Activated T-cell treated with anti-CD3 and anti-CD28 coated beads, Interleukin-2, amount 50 U/mL, for 1 hour (primary cell): ENCODE measurements around the gene RASAL1.

Source experiments
- DNase-seq: peaks from one replicate; pipeline ENCODE4 v3.0.0-alpha.2; 2020

Gene RASAL1

DNA sequence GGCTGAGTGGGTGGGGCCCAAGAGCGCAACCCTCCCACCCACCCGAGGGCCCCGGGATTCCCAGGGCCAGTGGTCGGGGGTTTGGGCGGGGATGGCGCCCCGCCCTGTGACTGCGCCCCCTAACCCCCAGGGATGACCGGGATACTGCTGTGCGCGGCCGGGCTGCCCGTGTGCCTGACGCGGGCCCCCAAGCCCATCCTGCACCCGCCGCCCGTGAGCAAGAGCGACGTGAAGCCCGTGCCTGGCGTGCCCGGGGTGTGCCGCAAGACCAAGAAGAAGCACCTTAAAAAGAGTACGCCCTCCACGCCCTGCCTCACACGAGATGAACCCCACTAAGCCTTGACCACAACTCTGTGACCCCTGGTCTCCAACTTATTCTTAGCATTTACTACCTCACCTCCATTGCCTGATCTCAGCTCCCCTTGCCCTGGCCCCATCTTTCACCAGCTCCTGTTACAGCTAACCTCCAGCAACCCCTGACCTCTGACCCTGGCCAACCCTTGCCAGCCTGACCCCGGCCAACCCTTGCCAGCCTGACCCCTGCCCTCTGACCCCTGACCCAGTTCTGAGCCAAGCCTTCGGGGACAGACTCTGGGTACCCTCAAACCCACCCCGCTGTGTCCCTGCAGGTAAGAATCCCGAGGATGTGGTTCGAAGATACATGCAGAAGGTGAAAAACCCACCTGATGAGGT, 42.0 kb downstream of the RASAL1 start:
- no peak for DNase-seq

DNA sequence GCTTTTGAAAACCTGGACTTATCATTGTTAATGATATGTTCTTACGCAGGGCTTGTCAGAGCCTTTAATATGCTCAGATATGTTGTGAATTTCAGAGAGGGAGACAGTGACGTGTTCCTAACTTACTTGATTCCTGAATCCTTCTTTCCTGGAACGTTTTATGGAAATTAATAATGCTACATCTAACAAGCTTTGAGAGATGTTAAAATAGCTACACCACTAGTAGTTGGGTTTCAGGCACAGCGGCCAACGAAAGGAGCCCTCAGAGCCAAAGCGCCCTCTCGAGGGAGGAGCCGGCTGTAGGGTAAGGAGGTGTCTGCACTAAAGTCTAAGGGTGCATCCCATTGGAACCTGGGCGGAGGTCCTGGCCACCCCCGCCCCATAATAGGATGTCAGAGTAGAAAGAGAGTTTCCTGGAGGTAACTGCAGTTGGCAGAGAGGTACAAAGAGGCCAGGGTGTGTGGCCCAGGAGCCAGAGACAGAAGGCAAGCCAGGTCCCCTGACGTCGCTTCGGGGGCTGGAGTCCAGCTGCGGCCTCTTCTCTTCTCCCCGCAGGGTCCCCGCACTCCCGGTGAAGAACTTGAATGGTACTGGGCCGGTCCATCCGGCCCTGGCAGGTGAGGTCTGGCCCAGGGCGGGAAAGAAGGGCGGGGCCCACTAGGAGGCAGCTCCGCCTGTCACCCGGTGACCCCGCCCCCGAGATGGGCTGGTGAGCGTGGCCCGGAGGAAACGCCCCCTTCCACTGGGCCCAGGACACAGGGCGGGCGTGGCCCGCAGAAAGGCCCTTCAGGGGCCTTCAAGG, 42.8 kb downstream of the RASAL1 start:
- no peak for DNase-seq

DNA sequence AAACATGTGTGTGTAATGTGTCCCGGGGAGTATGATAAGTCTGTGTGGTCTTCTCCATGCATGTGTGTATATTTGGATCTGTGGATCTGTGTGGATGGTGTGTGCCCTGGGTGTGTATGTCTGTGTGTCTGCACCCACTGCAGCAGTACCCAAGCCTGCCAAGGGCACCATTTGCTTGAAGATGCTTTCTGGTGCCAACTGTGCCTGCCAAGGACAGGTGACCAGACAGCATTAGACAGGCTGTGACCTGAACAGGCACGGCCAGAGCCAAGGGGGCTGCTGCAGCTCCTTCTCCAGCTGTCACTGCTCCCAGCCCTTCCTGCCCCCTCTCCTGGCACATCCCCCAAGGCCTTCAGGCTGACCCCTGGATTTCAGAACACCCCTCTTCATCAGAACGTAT, 44.1 kb downstream of the RASAL1 start:
- no peak for DNase-seq

DNA sequence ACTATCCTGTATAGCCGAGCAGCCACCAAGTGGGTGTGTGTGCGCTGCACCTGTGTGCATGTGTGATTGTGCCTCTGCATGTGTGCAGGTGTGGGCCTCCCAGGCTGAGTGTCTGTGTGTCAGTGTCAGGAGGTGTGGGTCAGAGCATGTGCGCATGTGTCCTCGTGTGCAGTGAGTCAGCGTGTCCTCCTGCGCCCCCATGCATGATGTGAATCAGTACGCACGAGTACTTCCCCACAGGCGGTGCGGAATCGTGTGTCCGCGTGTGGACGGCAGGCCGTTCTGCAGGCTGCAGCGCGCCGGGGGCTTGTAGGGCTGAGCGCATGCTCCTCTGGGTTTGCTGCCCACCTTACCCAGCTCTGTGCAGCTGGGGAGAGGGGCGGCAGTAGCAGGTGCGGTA, 44.8 kb downstream of the RASAL1 start:
- no peak for DNase-seq

DNA sequence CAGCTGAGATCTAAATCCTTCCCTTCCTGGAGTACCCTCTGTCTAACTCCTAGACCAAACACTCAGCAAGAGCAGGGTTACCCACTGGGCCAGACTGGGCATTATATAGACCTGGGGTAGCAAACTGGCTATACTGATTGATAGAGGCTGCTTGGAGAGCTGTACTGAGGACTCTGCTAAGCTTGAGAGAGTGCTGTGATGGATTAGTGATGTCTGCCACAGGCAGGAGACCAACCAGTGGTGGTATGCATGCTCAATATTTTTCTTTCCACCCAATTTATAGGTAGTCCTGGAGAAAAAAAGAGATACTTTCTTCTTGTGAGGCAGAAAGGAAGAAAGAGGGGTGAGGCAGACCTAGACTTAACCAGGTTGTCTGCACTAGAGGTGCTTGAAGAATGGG, 45.7 kb downstream of the RASAL1 start:
- DNase-seq: no peak

DNA sequence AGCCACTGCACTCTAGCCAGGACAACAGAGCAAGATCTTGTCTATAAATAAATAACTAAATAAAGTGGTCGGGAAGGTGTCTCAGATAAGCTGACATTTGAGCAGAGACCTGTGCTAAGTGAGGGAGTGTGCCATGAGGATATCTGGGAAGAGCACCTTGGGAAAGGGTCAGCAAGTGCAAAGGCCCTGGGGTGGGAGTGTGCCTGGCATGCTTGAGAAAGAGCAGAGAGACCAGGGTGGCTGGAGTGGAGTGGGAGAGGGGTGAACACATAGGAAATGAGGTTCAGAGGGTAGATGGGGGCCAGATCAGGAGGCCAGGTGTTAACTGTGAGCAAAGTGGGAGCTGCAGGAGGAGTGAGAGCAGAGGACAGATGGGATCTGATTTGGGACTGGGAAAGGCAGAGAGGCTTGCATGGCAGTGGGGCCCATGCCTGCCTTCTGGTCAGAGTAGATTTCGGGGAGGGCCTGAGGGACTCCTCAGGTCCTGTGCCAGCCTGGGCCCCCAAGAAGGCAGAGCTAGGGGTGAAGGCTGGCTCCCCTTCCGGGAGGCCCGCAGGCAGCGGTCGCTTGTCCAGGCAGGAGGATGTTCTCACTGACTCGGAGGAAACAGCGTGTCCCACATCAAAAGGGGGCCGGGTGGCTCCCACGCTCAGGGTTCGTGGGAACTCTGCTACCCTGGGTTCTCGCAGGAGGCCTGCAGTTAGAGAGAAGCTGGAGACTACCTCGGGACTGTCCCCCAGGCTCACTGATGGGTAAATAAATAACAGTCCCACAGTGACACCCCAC, 46.4 kb downstream of the RASAL1 start:
- DNase-seq: peak; percentile 49

DNA sequence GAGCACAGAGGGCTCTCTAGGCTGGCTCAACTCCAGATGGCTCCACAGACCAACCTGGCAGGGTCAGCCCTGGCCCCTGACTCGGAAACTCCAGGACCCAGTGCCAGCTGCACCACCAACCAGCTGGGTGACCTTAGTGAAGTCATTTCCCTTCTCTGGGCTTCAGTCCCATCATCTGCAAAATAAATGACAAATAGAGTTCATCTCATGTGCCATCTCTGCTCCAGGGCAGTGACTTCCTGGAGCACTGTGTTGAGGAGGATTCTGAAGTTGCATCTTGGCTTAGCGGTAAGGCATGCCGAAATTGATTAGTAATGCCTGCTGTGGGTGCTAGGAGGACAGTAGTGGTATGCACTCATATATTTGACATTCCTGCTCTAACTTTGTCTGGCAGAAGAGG, 47.5 kb downstream of the RASAL1 start:
- no peak for DNase-seq

DNA sequence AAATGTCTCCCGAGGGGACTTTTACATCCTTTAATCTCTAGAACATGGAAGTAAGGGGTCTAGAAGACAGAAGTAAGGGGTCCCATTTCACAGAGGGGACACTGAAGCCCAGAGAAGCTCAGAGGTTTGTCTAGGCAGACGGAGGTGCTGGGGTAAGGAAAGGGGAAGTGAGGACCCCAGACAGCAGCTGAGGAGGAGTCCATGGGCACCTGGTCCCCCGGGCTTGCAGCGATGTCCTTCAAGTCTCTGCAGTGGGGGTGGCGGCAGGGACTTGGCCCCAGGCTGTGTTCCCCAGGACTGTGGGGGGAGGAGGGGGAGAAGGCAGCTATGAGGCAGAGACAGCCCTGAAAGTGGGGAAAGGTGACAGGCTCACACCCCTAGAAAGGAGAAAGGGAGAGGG, 48.4 kb downstream of the RASAL1 start:
- DNase-seq: no peak

DNA sequence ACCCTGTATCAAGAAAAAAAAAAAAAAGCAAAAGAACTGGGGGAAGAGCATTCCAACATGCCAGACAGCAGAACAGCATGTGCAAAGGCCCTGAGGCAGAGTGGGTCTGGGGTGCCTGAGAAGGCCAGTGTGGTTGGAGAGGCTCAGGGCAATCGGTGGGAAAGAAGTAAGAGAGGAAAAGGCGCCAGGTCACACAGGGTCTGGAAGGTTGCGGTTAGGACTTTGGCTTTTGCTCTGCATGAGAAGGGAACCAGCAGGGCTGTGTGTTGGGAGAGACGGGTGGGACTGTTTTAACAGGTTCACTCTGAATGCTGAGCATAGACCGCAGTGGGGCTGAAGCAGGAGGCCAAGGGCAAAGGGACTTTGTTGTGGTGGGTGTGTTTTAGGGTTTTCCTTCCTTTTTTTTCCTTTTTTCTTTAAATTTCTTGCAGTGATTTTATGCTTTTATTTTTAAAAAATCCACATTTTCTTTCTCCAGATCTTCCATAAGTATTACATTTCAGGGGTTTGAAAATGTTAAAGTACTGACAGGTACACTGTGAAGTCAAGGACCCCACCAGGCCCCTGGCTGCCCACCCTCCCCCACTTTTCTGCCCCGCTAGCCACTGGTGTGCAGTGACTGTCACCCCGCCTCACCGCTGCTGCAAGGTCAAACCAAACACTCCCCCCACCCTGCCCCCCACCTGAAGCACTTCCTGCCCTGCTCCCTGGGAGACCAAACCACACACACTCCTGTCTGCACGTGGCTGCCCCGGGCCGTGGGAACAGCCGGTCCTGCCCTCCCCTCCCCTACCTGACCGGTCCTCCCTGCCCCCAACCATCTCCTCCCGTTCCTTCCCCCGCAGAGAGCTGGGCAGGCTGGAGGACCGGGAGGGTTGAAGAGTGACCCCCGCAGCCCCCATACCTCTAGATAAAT, 49.1 kb downstream of the RASAL1 start:
- no peak for DNase-seq

DNA sequence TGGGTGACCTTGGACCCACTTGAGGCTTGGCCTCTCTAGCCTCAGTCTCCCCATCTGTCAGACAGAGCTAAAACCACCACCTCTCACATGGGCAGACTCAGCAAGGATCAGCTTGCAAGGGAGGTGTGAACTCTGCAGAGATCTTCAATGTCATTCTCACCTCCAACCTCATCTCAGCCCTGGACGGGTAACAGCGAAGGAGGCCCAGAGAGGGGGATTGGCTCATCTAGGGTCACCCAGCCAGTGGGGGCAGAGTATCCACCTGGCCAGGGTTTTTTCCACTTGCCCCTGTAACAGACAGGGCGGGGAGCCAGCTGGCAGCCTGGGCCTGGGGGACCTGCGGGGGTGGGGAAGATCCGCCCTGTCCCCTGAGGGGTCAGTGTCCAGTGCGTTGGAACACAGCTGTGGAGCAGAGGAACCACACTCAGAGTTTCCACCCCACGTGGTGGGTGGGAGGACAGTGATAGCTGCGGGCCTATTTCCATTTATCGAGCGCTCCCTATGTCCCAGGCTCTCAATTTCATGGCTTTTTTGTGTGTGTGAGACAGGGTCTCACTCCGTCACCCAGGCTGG, 51.6 kb downstream of the RASAL1 start:
- no peak for DNase-seq

DNA sequence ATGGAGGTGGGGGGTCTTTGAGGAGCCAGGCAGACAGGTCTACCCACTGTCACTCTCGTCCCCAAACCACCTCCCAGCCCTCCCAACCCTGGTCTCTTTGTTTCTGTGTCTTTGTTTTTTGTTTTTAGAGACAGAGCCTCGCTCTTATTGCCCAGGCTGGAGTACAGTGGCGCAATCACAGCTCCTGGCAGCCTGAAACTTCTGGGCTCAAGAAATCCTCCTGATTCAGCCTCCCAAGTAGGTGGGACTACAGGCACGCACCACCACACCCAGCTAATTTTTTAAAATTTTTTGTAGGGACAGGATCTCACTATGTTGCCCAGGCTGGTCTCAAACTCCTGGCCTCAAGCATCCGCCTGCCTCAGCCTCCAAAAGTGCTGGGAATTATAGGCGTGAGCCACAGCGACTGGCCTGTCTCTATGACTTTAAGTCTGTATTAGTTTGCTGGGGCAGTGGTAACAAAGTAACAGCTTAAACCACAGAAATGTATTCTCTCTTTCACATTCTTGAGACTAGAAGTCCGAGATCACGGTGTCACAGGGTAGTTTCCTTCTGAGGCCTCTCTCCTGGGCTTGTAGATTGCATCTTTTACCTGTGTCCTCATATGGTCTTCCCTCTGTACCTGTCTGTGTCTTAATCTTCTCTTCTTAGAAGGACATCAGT, 52.9 kb downstream of the RASAL1 start:
- DNase-seq: no peak

DNA sequence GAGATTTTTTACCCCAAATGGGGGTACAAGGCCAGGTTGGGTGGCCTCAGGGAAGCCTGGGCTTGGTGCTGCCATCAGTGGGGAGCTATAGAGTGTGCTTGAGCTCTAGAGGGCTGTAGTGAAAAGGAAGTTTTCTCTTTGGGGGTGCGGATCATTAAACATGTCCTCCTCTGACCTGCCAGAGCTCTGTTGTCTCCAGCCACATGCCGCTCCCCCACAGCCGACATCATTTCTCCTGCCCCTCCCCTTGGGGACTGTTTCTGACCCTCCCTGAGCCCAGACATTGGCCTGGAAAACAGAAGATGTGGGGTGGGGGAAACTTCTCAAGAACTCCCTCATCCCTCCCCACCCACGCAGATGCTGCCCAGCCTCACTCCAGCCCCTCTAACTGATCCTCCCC, 53.7 kb downstream of the RASAL1 start:
- DNase-seq: no peak

DNA sequence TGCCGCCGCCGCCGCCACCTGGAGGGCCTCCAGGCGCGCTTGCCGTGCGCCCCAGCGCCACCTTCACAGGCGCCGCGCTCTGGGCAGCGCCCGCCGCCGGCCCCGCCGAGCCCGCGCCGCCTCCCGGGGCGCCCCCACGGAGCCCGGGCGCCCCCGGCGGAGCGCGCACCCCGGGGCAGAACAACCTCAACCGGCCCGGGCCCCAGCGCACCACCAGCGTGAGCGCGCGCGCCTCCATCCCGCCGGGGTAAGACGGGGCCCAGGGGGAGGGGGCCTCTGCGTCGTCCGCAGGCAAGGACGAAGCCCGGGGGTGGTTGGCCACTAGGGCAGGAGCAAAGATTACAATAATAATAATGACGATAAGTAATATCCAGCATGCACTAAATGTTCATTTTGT, 57.7 kb downstream of the RASAL1 start:
- DNase-seq: no peak

DNA sequence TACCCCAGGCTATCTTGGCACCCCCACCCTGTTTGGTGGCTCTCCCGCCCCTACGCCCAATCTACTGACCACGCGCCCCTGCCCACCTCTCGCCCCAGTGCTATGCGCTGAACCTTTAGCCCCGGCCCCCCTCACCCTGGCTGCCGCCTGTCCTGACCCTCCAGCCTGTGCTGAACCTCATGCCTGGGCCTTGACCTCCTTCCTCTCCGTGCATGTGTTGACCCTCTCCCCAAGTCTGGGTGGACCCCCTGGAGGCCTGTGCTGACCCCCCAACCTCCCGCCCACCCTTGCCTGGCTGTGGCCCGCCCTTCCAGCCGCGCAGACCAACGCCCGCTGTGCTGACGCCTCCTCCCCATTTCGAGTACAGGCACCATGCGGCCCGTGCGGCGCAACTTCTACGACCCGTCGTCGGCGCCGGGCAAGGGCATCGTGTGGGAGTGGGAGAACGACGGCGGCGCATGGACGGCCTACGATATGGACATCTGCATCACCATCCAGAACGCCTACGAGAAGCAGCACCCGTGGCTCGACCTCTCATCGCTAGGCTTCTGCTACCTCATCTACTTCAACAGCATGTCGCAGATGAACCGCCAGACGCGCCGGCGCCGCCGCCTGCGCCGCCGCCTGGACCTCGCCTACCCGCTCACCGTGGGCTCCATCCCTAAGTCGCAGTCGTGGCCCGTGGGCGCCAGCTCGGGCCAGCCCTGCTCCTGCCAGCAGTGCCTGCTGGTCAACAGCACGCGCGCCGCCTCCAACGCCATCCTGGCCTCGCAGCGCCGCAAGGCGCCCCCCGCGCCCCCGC, 58.3 kb downstream of the RASAL1 start:
- DNase-seq: no peak

DNA sequence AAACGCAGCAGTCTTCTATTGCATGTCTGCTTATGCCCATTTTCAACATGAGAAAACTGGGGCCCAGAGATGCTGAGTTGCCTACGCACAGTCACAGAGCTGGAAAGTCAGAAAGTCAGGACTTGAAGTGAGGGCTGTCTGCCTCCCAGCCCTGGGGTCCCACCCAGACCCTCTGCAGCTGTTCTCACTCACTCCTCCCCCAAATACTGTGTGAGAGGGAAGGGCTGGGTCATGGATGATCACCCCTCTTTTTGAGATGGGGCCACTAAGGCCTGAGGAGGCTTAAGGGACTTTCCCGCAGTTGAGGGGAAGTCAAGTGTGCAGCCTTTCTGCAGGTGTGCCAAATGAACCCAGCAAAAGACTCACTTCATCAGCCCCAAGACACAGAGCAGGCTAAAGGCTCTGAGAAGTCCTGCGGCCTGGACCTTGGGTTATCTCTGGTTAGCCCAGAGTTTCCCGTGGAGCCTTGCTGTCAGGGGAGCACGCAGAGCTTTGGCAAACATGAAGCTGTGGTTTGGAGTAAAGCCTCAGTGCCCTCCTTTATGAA, 60.4 kb downstream of the RASAL1 start:
- no peak for DNase-seq

DNA sequence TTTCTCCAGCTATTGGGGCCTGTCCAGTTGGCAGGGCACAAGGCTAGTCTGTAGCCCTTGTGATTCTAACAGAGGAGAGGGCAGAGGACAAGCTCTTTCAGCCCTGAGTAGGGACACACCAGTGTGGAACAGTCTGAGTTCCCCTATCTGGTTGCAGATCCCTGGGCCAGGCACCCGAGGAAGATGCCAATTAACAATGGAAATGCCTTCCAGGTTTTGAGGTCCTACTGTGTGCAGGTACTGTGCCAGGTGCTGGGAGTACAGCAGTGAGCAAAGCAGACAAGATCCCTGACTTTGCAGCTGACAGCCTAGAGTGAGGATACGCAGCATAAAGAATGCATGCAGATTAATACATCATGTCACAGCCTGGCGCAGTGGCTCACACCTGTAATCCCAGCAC, 62.0 kb downstream of the RASAL1 start:
- DNase-seq: no peak

DNA sequence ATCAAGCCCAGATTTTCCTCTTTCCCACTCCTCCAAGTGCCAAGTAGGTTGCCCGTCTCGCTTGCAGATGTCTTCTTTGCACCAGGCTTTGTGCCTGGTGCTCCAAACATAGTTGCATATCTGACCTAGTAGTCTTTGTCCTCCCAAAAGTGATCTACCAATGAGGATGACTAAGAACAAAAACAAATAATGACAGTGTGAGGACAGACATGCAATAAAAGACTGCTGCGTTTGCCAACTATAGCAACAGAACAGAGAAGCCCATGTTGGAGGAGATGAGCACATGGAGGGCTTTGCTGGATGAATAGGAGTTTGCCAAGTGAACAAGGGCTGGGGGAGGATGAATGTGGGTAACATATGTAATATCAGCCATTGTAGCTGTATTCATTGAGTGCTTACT, 63.4 kb downstream of the RASAL1 start:
- DNase-seq: no peak

DNA sequence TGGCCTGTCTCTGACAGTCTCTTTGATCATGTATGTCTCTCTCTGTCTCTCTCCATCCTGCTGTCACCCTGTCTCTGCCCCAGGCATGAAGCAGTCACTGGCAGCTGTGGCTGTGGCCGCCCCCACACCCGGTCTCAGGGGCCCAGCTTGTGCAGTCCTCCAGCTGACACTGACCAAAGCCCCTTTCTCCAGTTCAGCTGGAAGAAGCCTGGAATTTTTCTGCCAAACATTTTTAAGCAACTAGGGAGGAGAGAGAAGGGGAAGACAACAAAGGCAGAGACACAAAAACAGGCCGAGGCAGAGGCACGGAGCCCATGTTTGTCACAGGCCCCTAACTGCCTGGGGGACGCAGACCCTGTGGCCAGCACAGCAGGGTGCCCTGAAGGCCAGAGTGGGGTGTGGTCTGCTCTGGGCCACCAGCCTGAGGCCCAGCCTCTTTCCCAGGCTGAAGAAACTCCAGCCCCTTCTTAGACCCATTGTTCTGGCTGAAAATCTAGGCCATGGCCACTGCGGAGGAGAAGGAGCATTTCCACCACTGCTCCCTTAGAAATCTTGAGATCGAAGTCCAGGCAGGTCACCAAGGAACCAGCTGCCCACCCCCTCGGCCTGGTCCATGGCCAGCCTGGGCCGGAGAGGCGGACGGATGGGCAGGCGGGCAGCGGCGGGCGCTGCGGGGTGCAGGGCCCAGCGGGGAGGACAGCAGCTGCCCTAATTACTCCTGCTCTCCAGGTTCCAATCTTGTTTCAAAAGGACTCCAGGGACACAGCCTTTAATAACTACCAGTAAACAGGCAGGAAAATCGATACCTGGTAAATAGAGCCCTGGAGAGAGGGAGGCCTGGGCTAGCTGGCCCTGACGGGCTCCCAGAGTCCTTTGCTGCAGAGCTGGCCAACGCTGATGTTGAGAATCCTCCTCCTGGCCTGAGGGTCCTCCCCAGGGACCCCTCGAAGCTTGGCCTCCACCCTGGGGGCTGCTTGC, 64.1 kb downstream of the RASAL1 start:
- DNase-seq: no peak
